ENCODE data around the gene MAFF.
A peak's percentile ranks its signal among the peaks of the same experiment; 100 is the strongest.
"Not testable (repeated sequence)": the region's sequence is repeated elsewhere in the genome, so short reads cannot be mapped to it uniquely, and the experiment has no call there.

MAFF gene

DNA sequence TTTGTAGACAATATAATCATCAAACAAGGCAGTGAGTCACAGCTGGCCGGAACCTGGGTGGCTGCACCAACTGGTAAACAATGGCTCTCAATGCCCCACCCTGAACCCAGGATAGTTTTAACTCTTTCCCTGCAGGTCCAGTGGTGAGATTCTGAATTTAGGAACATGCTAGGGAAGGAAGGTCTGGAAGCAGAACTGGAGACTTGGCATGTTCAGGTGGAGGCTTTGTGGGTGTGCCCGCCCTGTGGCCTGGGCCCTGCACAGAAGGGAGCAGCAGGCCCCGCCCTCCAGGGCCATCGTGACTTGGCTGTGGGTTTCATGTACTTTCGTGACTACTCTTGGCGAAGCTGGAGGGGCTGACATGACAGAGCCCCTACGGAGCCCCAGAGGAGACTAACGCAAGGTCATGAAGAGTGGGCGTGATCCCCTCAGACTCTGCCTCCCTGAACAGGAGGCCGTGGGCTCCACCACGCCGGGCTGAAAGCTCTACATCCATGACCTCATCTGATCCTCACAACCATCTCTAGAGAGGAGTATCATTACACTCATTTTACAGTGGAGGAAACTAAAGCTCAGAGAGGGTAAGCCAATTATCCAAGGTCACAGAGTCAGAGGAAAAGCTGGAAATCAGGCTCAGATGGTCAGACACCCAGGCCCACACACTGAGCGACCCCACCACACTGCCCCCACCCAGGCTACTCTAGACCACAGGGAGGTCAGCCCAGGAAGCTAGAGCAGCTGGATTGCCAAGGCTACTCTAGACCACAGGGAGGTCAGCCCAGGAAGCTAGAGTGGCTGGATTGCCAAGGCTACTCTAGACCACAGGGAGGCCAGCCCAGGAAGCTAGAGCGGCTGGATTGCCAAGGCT, 27.3 kb downstream of the MAFF start:
- DNase-seq (ENCODE audit: low read depth) = peak; percentile 72
- no peak for TF ChIP-seq CTCF (conservative IDR thresholded peaks at IDR 0.05; ENCODE audit: low read length)
- no peak overlapping the region for H3K4me3 ChIP-seq (ENCODE audit: low read length)

DNA sequence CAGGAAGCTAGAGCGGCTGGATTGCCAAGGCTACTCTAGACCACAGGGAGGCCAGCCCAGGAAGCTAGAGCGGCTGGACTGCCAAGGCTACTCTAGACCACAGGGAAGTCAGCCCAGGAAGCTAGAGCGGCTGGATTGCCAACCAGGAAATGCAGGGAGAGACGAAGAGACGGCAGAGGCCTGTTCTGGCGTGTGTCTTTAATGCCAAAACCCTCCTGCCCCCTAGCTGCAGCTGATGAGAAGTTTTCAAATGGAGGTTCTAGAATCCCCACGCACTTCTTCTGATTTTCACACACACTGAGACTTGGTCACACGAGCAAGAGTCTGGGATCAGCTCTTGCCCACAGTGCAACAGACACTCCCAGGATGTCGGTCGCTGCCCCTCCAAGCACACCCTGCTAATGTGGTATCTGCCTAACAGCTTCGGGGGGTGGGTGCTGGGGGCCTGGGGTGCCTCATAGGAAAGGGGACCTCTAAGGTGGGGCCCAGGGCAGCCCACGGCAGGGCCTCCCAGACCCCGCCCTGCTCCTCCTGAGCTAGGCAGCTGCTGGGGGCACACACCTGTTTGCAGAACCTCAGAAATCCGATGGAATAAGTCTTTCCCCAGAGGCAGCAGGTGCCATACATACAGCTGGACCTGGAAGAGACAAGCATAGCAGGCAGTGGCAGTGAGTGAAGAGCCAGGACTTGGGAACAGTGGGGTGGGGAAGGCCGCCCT, 28.5 kb downstream of the MAFF start:
- peak; percentile 68 for DNase-seq (ENCODE audit: low read depth)
- no peak overlapping the region for H3K4me3 ChIP-seq (ENCODE audit: low read length)
- TF ChIP-seq CTCF (conservative IDR thresholded peaks at IDR 0.05; ENCODE audit: low read length) = peak; percentile 39

DNA sequence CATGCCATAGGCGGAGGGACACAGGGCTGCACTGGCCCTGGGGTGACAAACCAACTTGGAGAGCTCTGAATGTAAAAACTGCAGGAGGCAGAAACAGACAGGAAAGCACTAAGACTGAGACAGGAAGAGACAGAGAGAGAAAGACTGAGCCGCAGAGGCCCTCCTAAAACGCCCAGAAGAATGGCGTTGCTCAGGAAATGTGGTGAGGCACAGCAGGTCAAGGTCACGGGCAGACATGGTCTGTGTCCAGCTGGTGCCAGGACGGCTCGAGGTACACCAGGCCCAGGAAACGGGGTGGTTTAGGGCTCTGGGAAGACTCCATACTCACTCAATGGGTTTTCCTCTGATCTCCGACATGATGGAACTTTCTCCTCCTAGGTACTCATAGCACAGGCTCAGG, 29.1 kb downstream of the MAFF start:
- TF ChIP-seq CTCF (conservative IDR thresholded peaks at IDR 0.05; ENCODE audit: low read length) = no peak
- no peak for DNase-seq (ENCODE audit: low read depth)
- no peak overlapping the region for H3K4me3 ChIP-seq (ENCODE audit: low read length)

GRCh38 chr22:38232196-38232595, 30.4 kb downstream of the MAFF start:
- no peak overlapping the region for H3K4me3 ChIP-seq (ENCODE audit: low read length)
- TF ChIP-seq CTCF (conservative IDR thresholded peaks at IDR 0.05; ENCODE audit: low read length) = no peak
- no peak for DNase-seq (ENCODE audit: low read depth)

DNA sequence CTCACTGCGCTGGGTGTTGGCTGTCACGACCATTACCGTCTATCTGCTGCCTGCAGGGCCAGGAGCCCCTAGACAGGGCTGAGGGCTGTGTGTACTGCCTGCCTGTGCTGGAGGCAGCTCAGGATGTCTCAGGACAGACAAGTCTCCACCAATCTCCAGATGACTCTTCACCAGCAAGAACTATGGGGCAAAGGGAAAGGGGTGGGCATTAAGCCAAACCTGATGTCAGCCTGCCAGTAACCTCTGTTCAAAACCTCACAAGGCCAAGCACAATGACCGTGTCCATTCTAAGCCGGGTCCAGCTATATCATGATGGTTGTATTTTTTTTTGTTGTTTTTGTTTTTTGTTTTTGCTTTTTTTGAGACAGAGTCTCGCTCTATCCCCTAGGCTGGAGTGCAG, 31.6 kb downstream of the MAFF start:
- peak; percentile 46 for DNase-seq (ENCODE audit: low read depth)
- no peak overlapping the region for H3K4me3 ChIP-seq (ENCODE audit: low read length)
- TF ChIP-seq CTCF (conservative IDR thresholded peaks at IDR 0.05; ENCODE audit: low read length) = no peak

GRCh38 chr22:38233856-38234255, 32.1 kb downstream of the MAFF start:
- H3K4me3 ChIP-seq (ENCODE audit: low read length); DNase-seq (ENCODE audit: low read depth): not testable (repeated sequence)

GRCh38 chr22:38235240-38235850, 33.6 kb downstream of the MAFF start:
- DNase-seq (ENCODE audit: low read depth) = no peak

More at GRCh38 chr22:38235240-38235850, 33.6 kb downstream of the MAFF start:
- no peak for TF ChIP-seq CTCF (conservative IDR thresholded peaks at IDR 0.05; ENCODE audit: low read length)
- H3K4me3 ChIP-seq (ENCODE audit: low read length) = no peak overlapping the region

All from AG10803 (cell line).